ENCODE results near the gene LIF. TPM values are rescaled to one million over a fixed set of nuclear protein-coding genes. Genes with fewer than 3 reads are reported as not detected.

Gene LIF
- total RNA-seq, 1 experiment from 2014 or later, result 75.4 TPM

- H3K9me3 ChIP-seq (ENCODE audit: control insufficient read depth in 1 of 2, insufficient read depth in 1 of 2, low read depth in 1 of 2, low read length in 2 of 2), result no peaks in the 10 kb centered on the region
- no peaks in the 10 kb centered on the region for H3K9me2 ChIP-seq (ENCODE audit: insufficient read depth)
- no peak for DNase-seq (ENCODE audit: low read depth, low spot score)
- RAD21 ChIA-PET (ENCODE audit: low non-redundant PET in 1 of 2, low total read pairs in 2 of 2, uncharacterized antibody in 2 of 2, unreplicated experiment in 2 of 2), result no interaction called here
- H3K27me3 ChIP-seq (ENCODE audit: insufficient read depth, low read length), result no peaks in the 10 kb centered on the region
- H3K4me2 ChIP-seq (ENCODE audit: low read length), result no peak overlapping the region
- H2AFZ ChIP-seq (ENCODE audit: low read depth, low read length, poor library complexity, severe bottlenecking), result no peak overlapping the region
- POLR2A ChIA-PET, result interaction anchor here (0.8 to 1.7 kb wide), 5 partner anchors 8 to 28 kb away, joined by 3 to 6 read pairs (median 4); no protein-coding TSS in a partner anchor
- TF ChIP-seq EGR1 (IDR thresholded peaks at IDR 0.05; ENCODE audit: low read depth), result no peak
- no peak for TF ChIP-seq SIN3A (IDR thresholded peaks at IDR 0.05; ENCODE audit: low read depth)
- no peak for TF ChIP-seq ZNF274 (IDR thresholded peaks at IDR 0.05; ENCODE audit: low read depth, low read length)
- TF ChIP-seq ATF3 (IDR thresholded peaks at IDR 0.05), result no peak
- no peak for TF ChIP-seq RAD21 (IDR thresholded peaks at IDR 0.05; ENCODE audit: low read depth)
- TF ChIP-seq CBX3 (IDR thresholded peaks at IDR 0.05; ENCODE audit: low read depth), result no peak
- no peak for TF ChIP-seq SRF (IDR thresholded peaks at IDR 0.05; ENCODE audit: low read depth)
- no peak for TF ChIP-seq CTCF (IDR thresholded peaks at IDR 0.05 in 2 of 3, conservative IDR thresholded peaks at IDR 0.05 in 1 of 3; ENCODE audit: borderline replicate concordance in 1 of 3, insufficient read depth in 1 of 3, low read depth in 2 of 3, low read length in 2 of 3)
- no peak for TF ChIP-seq ZFX (IDR thresholded peaks at IDR 0.05)
- no peak for TF ChIP-seq EZH2 (IDR thresholded peaks at IDR 0.05)
- no peak for TF ChIP-seq YY1 (IDR thresholded peaks at IDR 0.05; ENCODE audit: extremely low read depth, insufficient replicate concordance, low read depth, low read length)
- no peak for TF ChIP-seq ZBTB33 (IDR thresholded peaks at IDR 0.05; ENCODE audit: extremely low read depth, insufficient replicate concordance, low read length)
- no peak for TF ChIP-seq JUND (IDR thresholded peaks at IDR 0.05)
- no peak for TF ChIP-seq MAX (IDR thresholded peaks at IDR 0.05)
- no peak for TF ChIP-seq TCF7L2 (IDR thresholded peaks at IDR 0.05; ENCODE audit: borderline replicate concordance, extremely low read depth, insufficient read depth, insufficient read length)
- no peak for TF ChIP-seq CEBPB (IDR thresholded peaks at IDR 0.05; ENCODE audit: low read depth)
- TF ChIP-seq SP1 (IDR thresholded peaks at IDR 0.05; ENCODE audit: low read depth), result no peak
- TF ChIP-seq FOSL1 (IDR thresholded peaks at IDR 0.05; ENCODE audit: low read depth), result no peak
- no peak for TF ChIP-seq EZH2phosphoT487 (IDR thresholded peaks at IDR 0.05; ENCODE audit: borderline replicate concordance)
- peaks cover 38 to 82% of the 10 kb centered on the region in 2 experiments for H3K4me1 ChIP-seq (ENCODE audit: control insufficient read depth in 1 of 2, insufficient read depth in 2 of 2, low read length in 2 of 2)
- no peak overlapping the region for H3K9ac ChIP-seq (ENCODE audit: low read length)
- intact Hi-C loops (cut with micrococcal nuclease), result no loop called here
- no peak for ATAC-seq
- no TSS peak for BruUV-seq (replicated peaks)
- H4K20me1 ChIP-seq (ENCODE audit: insufficient read depth), result no peaks in the 10 kb centered on the region
- no peak overlapping the region for H3K27ac ChIP-seq (ENCODE audit: low read depth, low read length)
- no peaks in the 10 kb centered on the region for H3K36me3 ChIP-seq (ENCODE audit: control insufficient read depth in 1 of 2, insufficient read depth in 2 of 2, low read length in 2 of 2)
- CTCF ChIA-PET, result interaction anchor here (0.9 kb wide), 1 partner anchor 125 kb away, joined by 3 read pairs; no protein-coding TSS in a partner anchor
- H3K79me2 ChIP-seq (ENCODE audit: insufficient read depth, low read length), result no peaks in the 10 kb centered on the region
- H3K4me3 ChIP-seq (replicated peaks in 1 of 2; ENCODE audit: low read depth in 1 of 2, low read length in 2 of 2), result no peak overlapping the region
These were observed 13.8 kb downstream of the LIF start for GRCh38 chr22:30232716-30233218.
